IPS-NIHi11 (cell line): ENCODE results near the gene COPZ2.
A peak's percentile ranks its signal among the peaks of the same experiment; 100 is the strongest.
"Not testable (repeated sequence)": the region's sequence is repeated elsewhere in the genome, so short reads cannot be mapped to it uniquely, and the experiment has no call there.

Experiments
- DNase-seq: peaks from one replicate; pipeline ENCODE4 v3.0.0; 2012; ENCODE audit warnings: mixed read lengths, low spot score

The COPZ2 gene

GRCh38 chr17:48037036-48037837 is at the start of gene COPZ2:
Gene COPZ2 (minus strand): TSS chr17:48037797. CDS start chr17:48037777, 20 bp downstream.
- DNase-seq, result peak; percentile 67

GRCh38 chr17:48084932-48085331 is 47.3 kb upstream of the COPZ2 start:
- no peak for DNase-seq

GRCh38 chr17:48081858-48082257 is 44.3 kb upstream of the COPZ2 start:
- DNase-seq, result no peak

GRCh38 chr17:48077152-48077551 is 39.6 kb upstream of the COPZ2 start:
- not testable (repeated sequence) for DNase-seq

GRCh38 chr17:48074322-48075081 is 36.9 kb upstream of the COPZ2 start:
- DNase-seq, result peak; percentile 49

GRCh38 chr17:48073566-48074094 is 36.0 kb upstream of the COPZ2 start:
- DNase-seq, result not testable (repeated sequence)

GRCh38 chr17:48072811-48073210 is 35.2 kb upstream of the COPZ2 start:
- not testable (repeated sequence) for DNase-seq

- no peak for DNase-seq
These were observed 34.1 kb upstream of the COPZ2 start for GRCh38 chr17:48071654-48072053.

GRCh38 chr17:48070195-48070594 is 32.6 kb upstream of the COPZ2 start:
- DNase-seq, result no peak

- DNase-seq, result peak; percentile 52
These were observed 30.9 kb upstream of the COPZ2 start for GRCh38 chr17:48068491-48068961.

GRCh38 chr17:48067808-48068207 is 30.2 kb upstream of the COPZ2 start:
- not testable (repeated sequence) for DNase-seq

- DNase-seq, result no peak
These were observed 29.6 kb upstream of the COPZ2 start for GRCh38 chr17:48067245-48067644.

- no peak for DNase-seq
These were observed 29.1 kb upstream of the COPZ2 start for GRCh38 chr17:48066656-48067055.

- no peak for DNase-seq
These were observed 28.6 kb upstream of the COPZ2 start for GRCh38 chr17:48066192-48066591.

- DNase-seq, result no peak
These were observed 27.0 kb upstream of the COPZ2 start for GRCh38 chr17:48064638-48065037.

GRCh38 chr17:48062273-48062672 is 24.7 kb upstream of the COPZ2 start:
- no peak for DNase-seq

GRCh38 chr17:48060249-48060648 is 22.7 kb upstream of the COPZ2 start:
- no peak for DNase-seq

- no peak for DNase-seq
These were observed 21.6 kb upstream of the COPZ2 start for GRCh38 chr17:48059125-48059668.

- no peak for DNase-seq
These were observed 21.0 kb upstream of the COPZ2 start for GRCh38 chr17:48058393-48059124.

GRCh38 chr17:48057626-48058025 is 20.0 kb upstream of the COPZ2 start:
- no peak for DNase-seq

GRCh38 chr17:48056879-48057278 is 19.3 kb upstream of the COPZ2 start:
- no peak for DNase-seq

GRCh38 chr17:48056246-48056745 is 18.7 kb upstream of the COPZ2 start:
- DNase-seq, result no peak
